GM12875 (cell line): ENCODE data around the gene GGA3.

ENCODE experiments used
- H3K4me3 ChIP-seq: one replicate; pipeline ENCODE4 v1.5.1; 2011; ENCODE audit warnings: low read depth, low read length, control low read depth
- TF ChIP-seq, protein P1 (sequence below): IDR thresholded peaks from 2 replicates; pipeline ENCODE4 v1.5.1; 2011; ENCODE audit warnings: low read depth, mild to moderate bottlenecking, control low read depth, inconsistent platforms, low read length, moderate library complexity, borderline replicate concordance; ENCODE audit not compliant: insufficient read depth

Gene GGA3

DNA sequence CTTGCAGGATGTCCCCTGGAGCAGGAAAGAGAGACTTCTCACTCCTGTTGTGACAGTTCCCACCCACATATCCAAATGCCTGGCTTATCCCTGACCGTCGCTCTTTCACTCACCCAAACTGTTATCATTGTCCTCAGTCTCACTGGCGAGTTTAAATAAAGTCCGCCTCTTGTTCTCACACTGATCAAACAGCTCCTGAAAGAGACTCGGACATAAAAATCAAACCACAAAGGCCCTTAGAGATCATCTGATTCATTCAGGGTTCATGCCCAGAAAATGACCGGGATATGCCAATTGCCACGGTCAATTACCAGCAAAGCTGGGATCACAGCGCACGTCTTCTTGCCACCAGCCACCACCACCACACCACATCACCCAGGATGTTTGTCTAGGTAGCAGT, 19.9 kb downstream of the GGA3 start:
- H3K4me3 ChIP-seq = no peak overlapping the region
- TF ChIP-seq, protein P1, sequence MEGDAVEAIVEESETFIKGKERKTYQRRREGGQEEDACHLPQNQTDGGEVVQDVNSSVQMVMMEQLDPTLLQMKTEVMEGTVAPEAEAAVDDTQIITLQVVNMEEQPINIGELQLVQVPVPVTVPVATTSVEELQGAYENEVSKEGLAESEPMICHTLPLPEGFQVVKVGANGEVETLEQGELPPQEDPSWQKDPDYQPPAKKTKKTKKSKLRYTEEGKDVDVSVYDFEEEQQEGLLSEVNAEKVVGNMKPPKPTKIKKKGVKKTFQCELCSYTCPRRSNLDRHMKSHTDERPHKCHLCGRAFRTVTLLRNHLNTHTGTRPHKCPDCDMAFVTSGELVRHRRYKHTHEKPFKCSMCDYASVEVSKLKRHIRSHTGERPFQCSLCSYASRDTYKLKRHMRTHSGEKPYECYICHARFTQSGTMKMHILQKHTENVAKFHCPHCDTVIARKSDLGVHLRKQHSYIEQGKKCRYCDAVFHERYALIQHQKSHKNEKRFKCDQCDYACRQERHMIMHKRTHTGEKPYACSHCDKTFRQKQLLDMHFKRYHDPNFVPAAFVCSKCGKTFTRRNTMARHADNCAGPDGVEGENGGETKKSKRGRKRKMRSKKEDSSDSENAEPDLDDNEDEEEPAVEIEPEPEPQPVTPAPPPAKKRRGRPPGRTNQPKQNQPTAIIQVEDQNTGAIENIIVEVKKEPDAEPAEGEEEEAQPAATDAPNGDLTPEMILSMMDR = no peak

DNA sequence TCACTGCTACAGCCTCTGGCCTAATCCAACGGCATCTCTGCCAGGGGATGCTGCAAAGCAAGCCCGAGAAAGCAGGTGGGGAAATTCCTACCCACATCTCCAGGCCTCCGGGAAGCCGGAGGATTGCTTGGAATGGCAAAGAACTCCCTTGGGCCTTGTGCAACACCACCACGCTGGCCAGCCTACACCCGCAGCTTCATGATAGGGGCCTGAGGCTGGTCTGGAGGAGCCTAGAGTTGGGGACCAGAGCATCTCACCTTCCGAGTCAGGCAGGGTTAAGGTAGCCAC, 20.3 kb downstream of the GGA3 start:
- TF ChIP-seq, protein P1 = no peak

DNA sequence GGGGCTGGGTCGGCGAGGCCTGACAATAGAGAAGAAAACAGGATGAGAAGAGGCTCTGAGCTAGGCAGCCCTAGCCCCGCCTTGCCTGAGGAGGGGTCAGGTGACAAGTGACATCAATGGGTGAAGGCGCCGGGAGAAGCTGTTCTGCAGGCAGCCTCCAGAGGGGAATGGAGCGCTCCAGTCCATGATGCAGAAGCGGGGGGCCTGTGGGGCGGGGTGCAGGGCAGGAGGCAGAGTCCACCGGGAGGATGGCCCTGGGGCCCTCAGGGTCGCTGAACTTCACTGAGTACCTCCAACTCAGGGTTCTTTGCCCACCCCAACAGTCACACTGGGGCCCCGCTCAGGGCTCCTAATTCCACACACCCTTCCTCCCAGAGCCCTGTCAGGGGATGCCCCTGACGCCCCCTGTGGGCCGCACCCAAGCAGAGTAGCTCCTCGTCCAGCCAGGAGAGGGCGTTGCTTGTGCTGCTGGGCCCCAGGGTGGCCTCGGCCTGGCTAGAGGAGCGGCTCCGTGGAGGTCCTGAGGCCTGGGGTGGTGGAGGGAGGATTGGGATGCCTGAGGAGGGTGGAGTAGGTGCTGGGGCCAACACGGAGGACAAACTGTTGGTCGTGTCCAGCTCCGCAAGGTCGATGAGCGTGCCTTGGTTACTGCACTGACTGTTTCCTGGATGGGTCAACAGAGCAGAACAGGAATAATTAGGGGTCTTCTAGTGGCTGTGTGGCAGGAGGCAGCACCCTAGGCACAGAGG, 20.8 kb downstream of the GGA3 start:
- no peak overlapping the region for H3K4me3 ChIP-seq
- TF ChIP-seq, protein P1 = peak; percentile 86

More for the DNA sequence above, 20.3 kb downstream of the GGA3 start:
- no peak overlapping the region for H3K4me3 ChIP-seq

DNA sequence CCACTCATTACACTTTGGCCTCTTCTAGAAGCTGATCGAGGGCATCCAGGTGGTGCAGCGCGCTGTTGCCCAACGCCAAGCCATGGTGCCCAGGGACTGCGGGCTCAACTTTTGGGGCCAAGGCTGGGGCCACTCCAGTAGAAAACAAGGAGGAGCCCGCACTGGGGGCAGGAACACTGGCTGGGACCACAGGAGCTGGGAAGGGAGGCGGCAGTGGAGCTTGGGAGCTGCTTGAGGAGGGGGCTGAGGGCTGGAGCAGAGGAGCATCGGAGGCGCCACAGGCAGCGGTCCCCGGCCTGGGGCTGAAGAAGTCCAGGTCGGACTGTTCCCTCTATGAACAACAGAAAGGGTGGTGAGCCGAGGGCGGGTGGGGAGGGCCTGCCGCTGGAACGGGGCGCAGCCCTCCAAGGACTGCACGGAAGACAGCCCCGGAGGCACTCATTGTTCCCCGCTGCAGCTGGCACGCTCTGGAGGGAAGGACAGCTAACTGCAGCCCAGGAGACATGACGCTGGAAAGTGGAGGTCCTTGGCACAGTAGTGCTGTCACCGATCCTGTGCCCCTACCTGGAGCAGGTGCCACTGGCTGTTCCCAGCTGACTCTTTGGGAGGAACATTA, 21.5 kb downstream of the GGA3 start:
- TF ChIP-seq, protein P1 = no peak
- no peak overlapping the region for H3K4me3 ChIP-seq

DNA sequence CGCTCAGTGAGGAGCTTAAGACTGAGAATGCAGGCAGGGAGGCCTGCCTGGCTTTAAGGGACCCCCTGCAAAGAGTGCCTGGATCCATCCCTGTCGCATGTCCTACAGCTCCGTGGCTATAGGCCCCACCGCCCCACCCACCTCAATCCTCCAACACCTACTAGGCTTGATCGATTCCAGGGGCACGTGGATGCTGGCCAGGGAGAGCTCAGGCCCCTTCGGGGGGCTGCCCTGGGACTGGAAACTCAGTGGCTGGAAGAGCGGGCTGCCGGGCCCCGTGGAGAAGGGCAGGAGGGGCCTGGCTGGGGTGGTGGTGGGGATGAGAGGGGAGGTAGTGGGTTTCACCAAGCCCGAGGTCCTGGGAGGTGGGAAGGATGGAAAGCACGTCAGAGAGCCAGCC, 22.2 kb downstream of the GGA3 start:
- TF ChIP-seq, protein P1 = no peak
- H3K4me3 ChIP-seq = no peak overlapping the region

DNA sequence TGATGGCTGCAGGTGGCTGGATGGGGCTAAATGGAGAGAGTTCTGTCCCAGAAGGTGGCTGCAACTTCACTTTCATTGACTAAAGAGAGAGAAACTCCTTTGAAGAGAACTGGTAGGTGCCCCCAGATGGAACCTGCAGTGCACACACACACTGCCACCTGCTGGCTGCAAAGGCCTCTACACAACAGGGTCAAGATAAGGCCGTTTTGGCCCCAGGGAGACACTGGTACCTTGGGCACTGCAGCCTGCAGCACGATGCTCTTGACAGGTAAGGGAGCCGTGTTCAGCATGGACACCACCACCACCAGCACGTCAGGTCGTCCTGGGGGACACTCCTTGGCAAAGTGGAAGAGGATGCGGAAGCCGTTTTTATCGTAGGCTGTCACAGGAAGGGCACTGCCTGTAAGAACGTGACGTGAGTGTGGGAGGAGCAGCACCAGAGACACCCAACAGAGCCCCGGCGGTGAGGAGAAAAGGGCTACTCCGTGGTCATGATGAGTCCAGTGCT, 22.7 kb downstream of the GGA3 start:
- TF ChIP-seq, protein P1 = peak; percentile 88
- H3K4me3 ChIP-seq = no peak overlapping the region
